GM12891 (cell line): Measurements from ENCODE around the gene MAP3K20.

Source experiments
- POLR2A ChIP-seq: IDR thresholded peaks from 2 replicates; pipeline ENCODE4 v1.6.1; 2011; ENCODE audit warnings: low read depth, low read length, control low read depth
- POLR2AphosphoS5 ChIP-seq: IDR thresholded peaks from 2 replicates; pipeline ENCODE4 v1.6.1; 2011; ENCODE audit warnings: low read depth, low read length, control low read depth
- SPI1 ChIP-seq: IDR thresholded peaks from 2 replicates; pipeline ENCODE4 v1.6.1; 2011; ENCODE audit warnings: low read depth, low read length, control low read depth
- TAF1 ChIP-seq: IDR thresholded peaks from 2 replicates; pipeline ENCODE4 v1.6.1; 2011; ENCODE audit warnings: low read depth, low read length, control low read depth

DNA sequence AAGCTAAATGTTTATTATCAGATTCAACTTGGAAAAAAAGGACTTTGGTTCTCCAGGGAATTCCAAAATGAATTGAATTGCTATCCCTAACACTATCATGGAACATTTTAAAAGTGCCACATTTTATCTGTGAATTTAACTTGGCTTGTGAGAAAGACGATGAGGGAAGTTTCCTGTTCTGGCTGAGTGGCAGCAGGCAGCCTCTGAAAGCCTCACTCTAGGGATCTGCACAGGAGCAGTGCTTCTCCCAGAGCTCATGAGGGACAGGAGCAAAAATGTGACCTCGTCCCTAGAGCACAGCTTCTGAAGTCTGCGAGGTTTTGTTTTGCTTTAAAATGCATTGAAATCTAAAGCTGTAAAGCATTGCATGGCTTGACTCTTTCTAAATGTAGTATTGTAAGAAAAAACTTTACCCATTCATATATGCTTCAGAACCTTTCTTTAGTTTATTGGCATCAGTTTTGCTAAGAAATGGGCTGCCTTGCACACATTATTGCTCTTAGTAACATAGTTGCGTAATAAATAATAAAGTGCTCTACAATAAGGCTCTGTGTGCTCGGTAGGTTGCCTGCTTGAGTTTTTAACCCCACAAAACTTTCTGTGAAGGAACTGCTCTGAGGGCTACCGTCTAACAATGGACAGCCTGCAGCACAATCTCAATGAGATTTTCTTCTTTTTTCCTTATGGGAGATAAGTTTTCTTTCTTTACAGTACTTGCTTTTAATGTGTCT is 142.8 kb downstream of the MAP3K20 start:
- TF ChIP-seq POLR2A (no peak), POLR2AphosphoS5 (no peak), TAF1 (no peak), SPI1 (no peak)
